IMR-90 (cell line): ENCODE measurements around the gene ZBTB4. TPM values are rescaled to one million over a fixed set of nuclear protein-coding genes. Genes with fewer than 3 reads are reported as not detected.

ENCODE experiments used
- ATAC-seq: fragments of 200-7000 bp; cut with Tn5 transposase; 2 replicates; pipeline ENCODE4 v1.9.1; 2020; ENCODE audit warnings: low read depth, mild to moderate bottlenecking, moderate library complexity
- BruUV-seq: library from RNA; stranded (reverse); fragments of 400-500 nt; replicated peaks from 2 replicates; lab custom pipeline; 2021; lab: Mats Ljungman, UMichigan
- CTCF ChIA-PET: fragments of 300-600 bp; formaldehyde crosslinking; extraction: SDS; loops from one replicate; lab custom pipeline; 2021; ENCODE audit warnings: antibody characterized with exemption; lab: Yijun Ruan, JAX
- POLR2A ChIA-PET: fragments of 300-600 bp; sonication (Branson Sonifier 250); formaldehyde crosslinking; loops from one replicate; lab custom pipeline; 2022; ENCODE audit warnings: antibody characterized with exemption; ENCODE audit not compliant: unreplicated experiment; lab: Charles Lee
- DNase-seq: peaks from one replicate; pipeline ENCODE4 v3.0.0; 2013
- H2AFZ ChIP-seq: replicated peaks from 2 replicates; pipeline ENCODE3; 2013; ENCODE audit warnings: low read length, mild to moderate bottlenecking; ENCODE audit not compliant: poor library complexity
- H2AK5ac ChIP-seq: 2 replicates; pipeline ENCODE4 v1.6.1; 2013; ENCODE audit warnings: low read depth, low read length, inconsistent platforms
- H2AK9ac ChIP-seq: replicated peaks from 2 replicates; pipeline ENCODE3; 2013; ENCODE audit warnings: mild to moderate bottlenecking, low read depth, low read length, moderate library complexity; ENCODE audit not compliant: poor library complexity
- H2BK120ac ChIP-seq: 2 replicates; pipeline ENCODE4 v1.6.1; 2013; ENCODE audit warnings: low read depth, low read length, inconsistent platforms
- H2BK15ac ChIP-seq: 3 replicates; pipeline ENCODE4 v1.6.1; 2013; ENCODE audit warnings: low read depth, low read length, inconsistent platforms
- H2BK20ac ChIP-seq: 2 replicates; pipeline ENCODE4 v1.6.1; 2013; ENCODE audit warnings: low read depth, mild to moderate bottlenecking, inconsistent platforms, low read length, moderate library complexity
- H2BK5ac ChIP-seq: 2 replicates; pipeline ENCODE4 v1.6.1; 2013; ENCODE audit warnings: mild to moderate bottlenecking, low read depth, low read length, inconsistent platforms; ENCODE audit not compliant: poor library complexity, severe bottlenecking
- H3K14ac ChIP-seq: replicated peaks from 2 replicates; pipeline ENCODE4 v1.6.1; 2013; ENCODE audit warnings: low read depth, low read length, inconsistent platforms
- H3K18ac ChIP-seq: 2 replicates; pipeline ENCODE4 v1.6.1; 2013; ENCODE audit warnings: low read depth, low read length, control low read depth
- H3K23ac ChIP-seq: 2 replicates; pipeline ENCODE4 v1.6.1; 2013; ENCODE audit warnings: low read depth, low read length, inconsistent platforms
- H3K27ac ChIP-seq: 2 replicates; pipeline ENCODE4 v1.5.1; 2013; ENCODE audit warnings: mild to moderate bottlenecking, control low read depth, low read length; ENCODE audit not compliant: insufficient read depth
- H3K27me3 ChIP-seq: 2 replicates; pipeline ENCODE4 v1.6.1; 2013; ENCODE audit warnings: low read length; ENCODE audit not compliant: control insufficient read depth, insufficient read depth
- H3K36me3 ChIP-seq: 2 replicates; pipeline ENCODE4 v1.6.1; 2013; ENCODE audit warnings: low read length, mixed read lengths; ENCODE audit not compliant: control insufficient read depth, insufficient read depth
- H3K4ac ChIP-seq: 2 replicates; pipeline ENCODE4 v1.6.1; 2013; ENCODE audit warnings: low read depth, low read length, inconsistent platforms
- H3K4me1 ChIP-seq: 2 replicates; pipeline ENCODE4 v1.6.1; 2013; ENCODE audit warnings: low read length, mixed read lengths; ENCODE audit not compliant: control insufficient read depth, insufficient read depth
- H3K4me2 ChIP-seq: 2 replicates; pipeline ENCODE4 v1.6.1; 2013; ENCODE audit warnings: low read depth, mild to moderate bottlenecking, control low read depth, low read length, moderate library complexity
- H3K4me3 ChIP-seq: 2 replicates; pipeline ENCODE4 v1.5.1; 2013; ENCODE audit warnings: low read depth, mild to moderate bottlenecking, control low read depth, low read length, moderate library complexity; ENCODE audit not compliant: insufficient read depth
- H3K56ac ChIP-seq: 2 replicates; pipeline ENCODE4 v1.6.1; 2013; ENCODE audit warnings: low read length, inconsistent platforms; ENCODE audit not compliant: insufficient read depth; ENCODE audit errors: extremely low read depth
- H3K79me1 ChIP-seq, 2 experiments: 2 replicates each; pipeline ENCODE4 v1.6.1; 2013; ENCODE audit warnings: low read length in 2 of 2, inconsistent platforms in 1 of 2, low read depth in 1 of 2
- H3K9ac ChIP-seq: 2 replicates; pipeline ENCODE4 v1.6.1; 2013; ENCODE audit warnings: low read depth, low read length, control low read depth
- H3K9me1 ChIP-seq: 2 replicates; pipeline ENCODE4 v1.6.1; 2013; ENCODE audit warnings: low read length, inconsistent platforms; ENCODE audit not compliant: insufficient read depth
- H3K9me3 ChIP-seq: 2 replicates; pipeline ENCODE4 v1.6.1; 2013; ENCODE audit warnings: low read length; ENCODE audit not compliant: control insufficient read depth, insufficient read depth
- H4K20me1 ChIP-seq: 2 replicates; pipeline ENCODE4 v1.6.1; 2013; ENCODE audit warnings: low read length, inconsistent platforms; ENCODE audit not compliant: insufficient read depth
- H4K5ac ChIP-seq: 2 replicates; pipeline ENCODE4 v1.6.1; 2013; ENCODE audit warnings: mild to moderate bottlenecking, low read depth, low read length, control low read depth
- H4K8ac ChIP-seq, 2 experiments: 2 replicates each; pipeline ENCODE4 v1.6.1; 2013; ENCODE audit warnings: low read depth in 2 of 2, low read length in 2 of 2, control low read depth in 1 of 2, inconsistent platforms in 1 of 2
- H4K91ac ChIP-seq: 2 replicates; pipeline ENCODE4 v1.6.1; 2013; ENCODE audit warnings: low read depth, low read length, inconsistent platforms; ENCODE audit not compliant: insufficient read depth
- CEBPB ChIP-seq: IDR thresholded peaks from 2 replicates; pipeline ENCODE4 v1.6.1; 2012; ENCODE audit warnings: low read depth, low read length, improper control_type of control experiment
- CHD1 ChIP-seq: IDR thresholded peaks from 2 replicates; pipeline ENCODE4 v1.6.1; 2012; ENCODE audit warnings: low read depth, low read length, improper control_type of control experiment
- CTCF ChIP-seq: conservative IDR thresholded peaks from 2 replicates; pipeline ENCODE4 v1.5.1; 2012; ENCODE audit warnings: mild to moderate bottlenecking, low read depth, low read length, improper control_type of control experiment
- MAFK ChIP-seq: IDR thresholded peaks from 2 replicates; pipeline ENCODE4 v1.6.1; 2012; ENCODE audit warnings: low read depth, low read length, improper control_type of control experiment
- MXI1 ChIP-seq: IDR thresholded peaks from 2 replicates; pipeline ENCODE4 v1.6.1; 2012; ENCODE audit warnings: low read depth, mild to moderate bottlenecking, low read length, moderate library complexity, borderline replicate concordance
- NFE2L2 ChIP-seq: fragments of 150-350 bp; IDR thresholded peaks from 2 replicates; pipeline ENCODE4 v1.6.1; 2016; ENCODE audit warnings: low read depth, mild to moderate bottlenecking, low read length
- POLR2A ChIP-seq: IDR thresholded peaks from 2 replicates; pipeline ENCODE4 v1.6.1; 2012; ENCODE audit warnings: mild to moderate bottlenecking, low read depth, low read length
- RAD21 ChIP-seq: IDR thresholded peaks from 2 replicates; pipeline ENCODE4 v1.6.1; 2012; ENCODE audit warnings: low read length, improper control_type of control experiment
- RCOR1 ChIP-seq: IDR thresholded peaks from 2 replicates; pipeline ENCODE4 v1.6.1; 2012; ENCODE audit warnings: mild to moderate bottlenecking, low read length, improper control_type of control experiment; ENCODE audit not compliant: insufficient replicate concordance
- RFX5 ChIP-seq: IDR thresholded peaks from 2 replicates; pipeline ENCODE4 v1.8.0; 2012; ENCODE audit warnings: low read depth, mild to moderate bottlenecking, low read length, moderate library complexity
- SMC3 ChIP-seq: fragments of 150-350 bp; IDR thresholded peaks from 2 replicates; pipeline ENCODE4 v1.6.1; 2016; ENCODE audit warnings: low read depth, mild to moderate bottlenecking, antibody characterized with exemption, low read length, moderate library complexity
- WGBS, 2 experiments: methylation state at CpG; one replicate each; pipeline versions ENCODE4 v1.1.5 to v1.1.7; 2013; ENCODE audit warnings: missing lambda C conversion rate in 2 of 2; ENCODE audit not compliant: insufficient read length in 1 of 2; ENCODE audit errors: extremely low coverage in 2 of 2; 5-methylcytosine and 5-hydroxymethylcytosine counted together
- dilution Hi-C: fragments of 300-500 bp; cut with HindIII; formaldehyde crosslinking; loops from one replicate; pipeline ENCODE4 v1.14.3; 2018; ENCODE audit warnings: low sequenced_read_pairs; ENCODE audit not compliant: unreplicated experiment
- in situ Hi-C: fragments of 300-500 bp; cut with MboI; formaldehyde crosslinking; loops from 3 replicates; pipeline ENCODE4 v1.14.3; 2019; ENCODE audit warnings: low sequenced_read_pairs, inconsistent platforms, mixed read lengths
- intact Hi-C: fragments of 100-400 bp; cut with micrococcal nuclease; formaldehyde crosslinking; loops from 2 replicates; pipeline ENCODE4 v1.10.0; 2022
- polyA plus RNA-seq, 3 experiments: library from polyadenylated mRNA; depleted of rRNA; stranded (reverse); fragments of >200 nt; gene quantifications; 2 replicates each; pipeline ENCODE4 v1.2.3, GENCODE V29; 2012; ENCODE audit warnings: low replicate concordance in 1 of 3
- total RNA-seq: library from RNA; depleted of rRNA; stranded (reverse); fragments of >200 nt; gene quantifications from 2 replicates; pipeline ENCODE4 v1.2.3, GENCODE V29; 2012

Gene ZBTB4
- total and polyA plus RNA-seq, 2 of the 4 experiments (the other 2 are of a cell fraction): 6.3 to 20.3 TPM

GRCh38 chr17:7440834-7441195 lies 38.6 kb downstream of the ZBTB4 start:
- peak overlapping the region; percentile 84 for H2AFZ ChIP-seq
- no peak overlapping the region for H3K18ac ChIP-seq
- peaks cover 36% of the 10 kb centered on the region for H3K27me3 ChIP-seq
- no peak overlapping the region for H3K14ac ChIP-seq
- H2BK20ac ChIP-seq: no peak overlapping the region
- H4K5ac ChIP-seq: peak overlapping the region; percentile 97; the same call in 1 of the 2 replicates
- TF ChIP-seq NFE2L2 (peak; percentile 7; the same call in 1 of the 2 replicates), RAD21 (no peak), POLR2A (no peak), MAFK (peak; percentile 88), CHD1 (no peak), SMC3 (no peak), MXI1 (no peak), CTCF (no peak), RCOR1 (no peak), CEBPB (no peak), RFX5 (no peak)
- DNase-seq: no peak
- H3K79me1 ChIP-seq: peaks cover 0 to 2% of the 10 kb centered on the region in 2 experiments; a peak in 1 of 4 replicates
- H3K9me1 ChIP-seq: 0 out of 2 replicates have a peak, but pooled peaks cover 8% of the 10 kb centered on the region
- no peaks in the 10 kb centered on the region for H3K36me3 ChIP-seq
- H3K4ac ChIP-seq: peak overlapping the region; percentile 51; the same call in 1 of the 2 replicates
- peak overlapping the region; percentile 74; the same call in 1 of the 2 replicates for H4K91ac ChIP-seq
- POLR2A ChIA-PET: interaction anchor here (0.6 kb wide), 3 partner anchors 28 to 934 kb away, joined by 3 to 8 read pairs (median 7); no protein-coding TSS in a partner anchor
- H3K9ac ChIP-seq: peak overlapping the region; percentile 67; the same call in 1 of the 2 replicates
- H3K4me2 ChIP-seq: peak overlapping the region; percentile 80; the same call in 1 of the 2 replicates
- H4K8ac ChIP-seq: peak overlapping the region; percentile 67 to 94; a peak in 2 of 4 replicates
- peaks cover 22% of the 10 kb centered on the region for H3K4me1 ChIP-seq
- H2BK120ac ChIP-seq: no peak overlapping the region
- H3K9me3 ChIP-seq: no peaks in the 10 kb centered on the region
- H2BK15ac ChIP-seq: 0 out of 3 replicates have a peak overlapping the region, but pooled peaks have one; percentile 23
- intact Hi-C loops: no loop called here
- H2BK5ac ChIP-seq: no peak overlapping the region
- H3K23ac ChIP-seq: no peak overlapping the region
- no TSS peak for BruUV-seq
- CTCF ChIA-PET: no interaction called here
- WGBS, 2 experiments: 5% methylated on average over 3 of the region's 12 CpGs; no CpG with 5 or more reads in 1 of the 2 experiments
- in situ Hi-C loops: no loop called here
- H3K27ac ChIP-seq: no peak overlapping the region
- H3K56ac ChIP-seq: no peak overlapping the region
- H4K20me1 ChIP-seq: peaks cover 3% of the 10 kb centered on the region; the same call in 1 of the 2 replicates
- peak overlapping the region; percentile 93 for H2AK9ac ChIP-seq
- dilution Hi-C loops: no loop called here
- peak overlapping the region; percentile 68; the same call in 1 of the 2 replicates for H2AK5ac ChIP-seq
- ATAC-seq: no peak
- H3K4me3 ChIP-seq: no peak overlapping the region
